PC-3 (cell line): ENCODE results near the gene TMEM51.

ENCODE experiments used
- EZH2 ChIP-seq: fragments of 300-600 bp; sonication (generic); IDR thresholded peaks from one replicate; pipeline ENCODE4 v1.6.1; 2017; ENCODE audit warnings: antibody characterized with exemption, mild to moderate bottlenecking, low read length; ENCODE audit not compliant: unreplicated experiment
- EZH2phosphoT487 ChIP-seq: fragments of 300-600 bp; sonication (generic); IDR thresholded peaks from 2 replicates; pipeline ENCODE4 v1.6.1; 2018; ENCODE audit warnings: mild to moderate bottlenecking, antibody characterized with exemption, low read length, borderline replicate concordance
- TF ChIP-seq, protein P1 (sequence below): fragments of 300-600 bp; sonication (generic); conservative IDR thresholded peaks from 2 replicates; pipeline ENCODE4 v1.5.1; 2017; ENCODE audit warnings: antibody characterized with exemption, low read depth, mild to moderate bottlenecking, low read length

DNA sequence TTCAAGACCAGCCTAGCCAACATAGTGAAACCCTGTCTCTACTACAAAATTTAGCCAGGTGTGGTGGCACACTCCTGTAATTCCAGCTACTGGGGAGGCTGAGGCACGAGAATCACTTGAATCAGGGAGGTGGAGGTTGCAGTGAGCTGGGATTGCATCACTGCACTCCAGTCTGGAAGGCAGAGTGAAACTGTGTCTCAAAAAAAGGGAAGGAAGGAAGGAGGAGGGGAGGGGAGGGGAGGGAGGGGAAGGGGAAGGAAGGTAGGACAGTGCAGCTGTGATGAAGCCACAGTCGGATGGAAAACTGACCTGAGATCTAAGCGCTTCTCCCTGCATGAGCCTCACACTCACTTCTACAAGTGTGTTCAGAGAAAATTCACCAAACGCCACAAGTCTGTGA is 71.4 kb downstream of the TMEM51 start:
- TF ChIP-seq, protein P1, sequence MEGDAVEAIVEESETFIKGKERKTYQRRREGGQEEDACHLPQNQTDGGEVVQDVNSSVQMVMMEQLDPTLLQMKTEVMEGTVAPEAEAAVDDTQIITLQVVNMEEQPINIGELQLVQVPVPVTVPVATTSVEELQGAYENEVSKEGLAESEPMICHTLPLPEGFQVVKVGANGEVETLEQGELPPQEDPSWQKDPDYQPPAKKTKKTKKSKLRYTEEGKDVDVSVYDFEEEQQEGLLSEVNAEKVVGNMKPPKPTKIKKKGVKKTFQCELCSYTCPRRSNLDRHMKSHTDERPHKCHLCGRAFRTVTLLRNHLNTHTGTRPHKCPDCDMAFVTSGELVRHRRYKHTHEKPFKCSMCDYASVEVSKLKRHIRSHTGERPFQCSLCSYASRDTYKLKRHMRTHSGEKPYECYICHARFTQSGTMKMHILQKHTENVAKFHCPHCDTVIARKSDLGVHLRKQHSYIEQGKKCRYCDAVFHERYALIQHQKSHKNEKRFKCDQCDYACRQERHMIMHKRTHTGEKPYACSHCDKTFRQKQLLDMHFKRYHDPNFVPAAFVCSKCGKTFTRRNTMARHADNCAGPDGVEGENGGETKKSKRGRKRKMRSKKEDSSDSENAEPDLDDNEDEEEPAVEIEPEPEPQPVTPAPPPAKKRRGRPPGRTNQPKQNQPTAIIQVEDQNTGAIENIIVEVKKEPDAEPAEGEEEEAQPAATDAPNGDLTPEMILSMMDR: no peak
- TF ChIP-seq EZH2 (no peak), EZH2phosphoT487 (no peak)
